ENCODE measurements around the gene ARPC5.
A peak's percentile ranks its signal among the peaks of the same experiment; 100 is the strongest.
"Not testable (repeated sequence)": the region's sequence is repeated elsewhere in the genome, so short reads cannot be mapped to it uniquely, and the experiment has no call there.

The ARPC5 gene

DNA sequence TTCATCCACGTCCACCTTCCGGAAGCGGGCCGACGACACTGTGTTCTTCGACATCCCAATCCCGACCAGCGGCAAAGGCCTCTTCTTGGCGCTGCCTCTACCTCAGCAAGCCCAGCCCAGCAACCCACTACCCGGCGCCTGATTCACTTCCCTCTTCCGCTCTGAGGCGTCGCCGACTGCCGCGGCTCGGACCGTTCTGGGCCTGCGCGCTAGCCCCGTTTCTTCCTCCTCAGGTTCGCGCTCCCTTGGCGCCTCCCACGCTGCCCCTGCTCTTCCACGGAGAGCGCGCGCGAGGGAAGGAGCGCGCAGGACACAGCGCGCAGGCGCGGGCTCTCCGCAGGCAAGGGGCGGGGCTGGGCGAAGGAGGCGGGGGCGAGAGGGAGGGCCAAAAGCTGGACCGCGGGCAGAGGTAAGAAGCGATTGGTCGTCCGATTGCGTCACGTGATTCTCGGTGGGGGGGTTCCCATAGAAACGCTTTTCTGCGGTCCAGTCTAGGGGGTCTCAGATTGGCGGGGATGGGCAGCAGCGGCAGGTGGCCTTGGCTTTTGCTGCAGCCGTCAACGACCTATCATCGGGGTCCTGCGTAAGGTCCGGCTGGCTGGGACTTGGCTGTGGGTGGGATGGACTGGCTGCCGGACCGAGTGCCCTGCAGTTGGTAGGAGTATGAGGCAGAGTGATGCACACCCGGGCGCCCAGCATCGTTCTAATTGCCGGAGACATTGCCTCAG is at the start of gene ARPC5:
ARPC5 (minus strand) TSS at position 178 of the 728 bp plus-strand sequence; CDS start at position 54, 124 bp downstream.
- peak; percentile 92 for DNase-seq (ENCODE audit: low spot score)

DNA sequence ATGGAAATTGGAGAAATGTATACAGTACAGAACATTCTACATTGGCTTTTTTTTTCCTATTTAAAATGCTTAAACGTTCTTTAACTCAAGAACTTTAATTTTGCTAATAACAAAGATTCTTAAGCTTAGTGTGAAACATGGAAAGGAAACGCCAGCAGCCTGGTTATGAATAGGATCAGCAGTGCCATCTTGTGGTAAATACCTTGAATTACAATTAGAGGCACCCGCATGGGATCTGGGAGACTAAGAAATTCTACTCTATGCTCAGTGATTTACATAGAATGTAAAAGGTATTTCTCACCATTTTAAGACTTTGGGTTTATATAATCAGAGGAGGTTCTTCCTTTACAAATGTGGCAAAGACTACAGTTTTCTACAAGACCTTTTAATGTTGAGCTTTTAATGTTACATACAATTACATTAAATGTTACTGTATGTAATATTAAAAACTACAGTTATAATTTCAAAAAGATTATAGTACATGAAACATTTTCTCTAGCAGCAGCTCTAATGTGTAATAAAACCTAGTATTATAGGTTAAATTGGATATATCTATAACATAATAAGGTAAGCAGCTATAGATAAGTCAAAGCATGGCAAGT is 49.6 kb upstream of the ARPC5 start:
- peak; percentile 43 for DNase-seq (ENCODE audit: low spot score)

DNA sequence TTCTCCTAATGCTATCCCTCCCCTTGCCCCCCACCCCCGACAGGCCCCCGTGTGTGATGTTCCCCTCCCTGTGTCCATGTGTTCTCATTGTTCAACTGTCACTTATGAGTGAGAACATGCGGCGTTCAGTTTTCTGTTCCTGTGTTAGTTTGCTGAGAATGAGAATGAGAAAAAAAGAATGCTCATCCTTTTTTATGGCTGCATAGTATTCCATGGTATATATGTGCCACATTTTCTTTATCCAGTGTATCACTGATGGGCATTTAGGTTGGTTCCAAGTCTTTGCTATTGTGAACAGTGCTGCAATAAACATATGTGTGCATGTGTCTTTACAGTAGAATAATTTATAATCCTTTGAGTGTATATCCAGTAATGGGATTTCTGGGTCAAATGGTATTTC is 43.8 kb upstream of the ARPC5 start:
- not testable (repeated sequence) for DNase-seq (ENCODE audit: low spot score)

DNA sequence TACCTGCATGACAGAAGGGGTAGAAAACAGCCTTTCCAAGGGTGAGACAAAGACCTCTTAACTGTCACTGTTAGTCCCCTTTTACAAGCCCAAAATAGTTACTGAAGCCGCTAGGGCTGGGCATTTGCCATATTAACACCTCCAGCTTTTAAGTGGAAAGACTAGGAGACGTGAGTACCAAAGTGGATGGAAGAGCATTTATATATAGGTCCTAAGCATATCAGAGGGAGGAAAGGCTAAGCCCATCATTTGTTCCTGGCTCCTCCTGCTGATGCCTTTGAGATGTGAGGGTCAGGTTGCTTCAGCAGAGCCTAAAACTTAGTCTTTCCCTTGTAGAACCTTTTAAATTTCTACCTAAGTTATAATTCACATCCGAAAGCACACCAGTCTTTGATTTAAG is 43.2 kb upstream of the ARPC5 start:
- no peak for DNase-seq (ENCODE audit: low spot score)

DNA sequence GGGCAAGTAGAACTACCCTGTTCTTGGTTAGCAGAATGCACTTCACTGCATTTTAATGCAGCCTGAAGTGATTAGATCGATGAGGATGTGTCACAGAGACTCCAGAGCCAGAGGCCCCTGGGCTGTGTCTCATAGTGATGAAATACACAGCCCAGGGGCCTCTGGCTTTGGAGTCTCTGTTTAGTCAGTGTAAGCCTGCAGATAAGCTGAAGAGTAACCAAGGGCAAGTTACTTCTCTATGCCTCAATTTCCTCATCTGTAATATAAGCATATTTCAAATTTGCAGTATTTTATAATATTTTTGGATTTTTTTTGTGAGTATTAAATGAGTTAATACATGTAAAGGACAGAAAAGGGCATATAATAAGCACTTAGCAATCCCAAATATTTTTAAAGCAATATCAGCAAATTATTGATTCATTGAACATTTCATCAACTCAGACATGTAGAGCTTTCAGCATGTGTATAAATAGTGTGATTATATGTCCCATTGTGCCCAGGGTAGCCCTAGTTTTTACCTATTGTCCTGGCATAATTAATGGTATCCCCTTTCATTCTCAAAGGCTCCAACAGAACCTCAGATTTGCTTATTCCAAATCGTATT is 41.1 kb upstream of the ARPC5 start:
- peak; percentile 26 for DNase-seq (ENCODE audit: low spot score)

DNA sequence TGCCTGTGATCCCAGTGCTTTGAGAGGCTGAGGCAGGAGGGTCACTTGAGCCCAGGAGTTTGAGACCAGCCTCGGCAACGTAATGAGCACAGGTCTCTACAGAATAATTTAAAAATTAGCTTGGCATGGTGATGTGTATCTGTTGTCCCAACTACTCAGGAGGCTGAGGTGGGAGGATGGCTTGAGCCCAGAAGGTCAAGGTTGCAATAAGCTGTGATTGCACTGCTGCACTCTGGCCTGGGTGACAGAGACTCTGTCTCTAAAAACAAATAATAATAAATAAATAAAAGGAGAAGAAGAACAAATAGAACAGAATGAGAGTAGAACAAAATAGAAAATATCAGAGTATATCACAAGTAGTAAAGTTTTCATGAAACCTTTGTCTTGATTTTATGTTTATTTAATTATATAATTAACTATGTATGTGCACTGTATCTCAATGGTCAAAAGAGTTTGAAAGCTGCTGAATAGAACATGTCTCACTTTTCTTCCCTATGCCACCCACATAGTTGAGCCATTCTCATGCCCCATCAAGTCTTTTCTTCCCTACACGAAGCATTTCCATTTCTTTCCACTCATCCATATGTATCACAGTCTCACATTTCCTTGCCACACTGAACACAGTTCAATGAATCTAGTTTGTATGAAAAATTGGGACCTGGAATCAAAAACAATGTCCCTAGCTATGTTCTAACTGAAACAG is 40.5 kb upstream of the ARPC5 start:
- no peak for DNase-seq (ENCODE audit: low spot score)

DNA sequence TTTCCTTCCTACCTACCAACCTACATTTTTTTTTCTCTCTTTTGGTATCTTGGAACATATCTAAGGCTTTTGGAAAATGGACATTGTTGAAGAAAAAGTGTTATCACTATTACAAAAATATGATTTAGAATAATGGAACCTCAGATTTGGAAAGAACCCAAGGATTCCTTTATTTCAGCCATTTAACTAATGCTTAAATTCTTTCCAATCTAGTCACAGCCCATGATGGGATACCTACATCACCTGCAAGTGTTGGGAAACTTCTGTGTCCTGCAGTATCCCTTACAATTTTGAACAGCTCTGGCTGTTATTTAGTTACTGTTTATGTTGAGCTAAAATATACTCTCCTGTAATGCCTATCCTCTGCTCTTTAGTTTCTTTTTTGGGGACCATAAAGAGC is 39.8 kb upstream of the ARPC5 start:
- DNase-seq (ENCODE audit: low spot score), result no peak

DNA sequence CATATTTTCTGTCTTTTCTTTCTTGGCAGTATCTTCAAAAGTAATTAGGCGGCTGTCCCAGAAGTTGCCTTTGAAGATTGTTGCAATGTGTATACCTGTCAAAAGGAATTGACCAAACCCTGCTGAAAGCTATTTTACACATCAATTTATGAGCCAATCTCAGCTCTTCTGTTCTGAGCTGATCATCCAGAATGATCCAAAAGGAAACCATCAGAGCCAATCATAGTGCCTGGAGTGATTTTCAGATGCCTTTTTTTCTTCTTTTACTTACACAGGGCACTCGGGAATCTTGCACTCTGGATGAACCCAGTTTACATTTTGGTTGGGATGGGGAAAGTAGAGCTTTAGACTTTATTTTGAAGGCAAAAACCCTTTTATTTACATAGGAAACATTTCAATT is 39.3 kb upstream of the ARPC5 start:
- no peak for DNase-seq (ENCODE audit: low spot score)

DNA sequence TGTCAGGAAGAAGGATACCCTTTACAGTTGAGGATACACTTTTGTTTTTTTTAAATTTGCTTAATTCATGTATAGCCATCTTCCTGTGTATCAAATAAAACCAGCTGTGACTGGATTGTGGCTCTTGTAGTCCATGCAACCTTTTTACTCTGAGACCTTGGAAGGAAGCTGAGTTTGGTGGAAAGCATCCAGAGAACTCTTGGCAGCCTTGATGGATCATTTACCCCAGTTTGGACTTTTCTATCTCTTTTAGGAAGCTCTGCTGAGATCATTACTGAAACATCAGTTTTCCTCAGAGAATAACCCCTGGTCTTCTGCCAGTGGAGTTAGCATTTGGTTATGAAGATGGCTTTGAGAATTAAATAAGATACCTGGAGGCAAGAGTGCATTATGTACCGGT is 38.8 kb upstream of the ARPC5 start:
- DNase-seq (ENCODE audit: low spot score), result no peak

DNA sequence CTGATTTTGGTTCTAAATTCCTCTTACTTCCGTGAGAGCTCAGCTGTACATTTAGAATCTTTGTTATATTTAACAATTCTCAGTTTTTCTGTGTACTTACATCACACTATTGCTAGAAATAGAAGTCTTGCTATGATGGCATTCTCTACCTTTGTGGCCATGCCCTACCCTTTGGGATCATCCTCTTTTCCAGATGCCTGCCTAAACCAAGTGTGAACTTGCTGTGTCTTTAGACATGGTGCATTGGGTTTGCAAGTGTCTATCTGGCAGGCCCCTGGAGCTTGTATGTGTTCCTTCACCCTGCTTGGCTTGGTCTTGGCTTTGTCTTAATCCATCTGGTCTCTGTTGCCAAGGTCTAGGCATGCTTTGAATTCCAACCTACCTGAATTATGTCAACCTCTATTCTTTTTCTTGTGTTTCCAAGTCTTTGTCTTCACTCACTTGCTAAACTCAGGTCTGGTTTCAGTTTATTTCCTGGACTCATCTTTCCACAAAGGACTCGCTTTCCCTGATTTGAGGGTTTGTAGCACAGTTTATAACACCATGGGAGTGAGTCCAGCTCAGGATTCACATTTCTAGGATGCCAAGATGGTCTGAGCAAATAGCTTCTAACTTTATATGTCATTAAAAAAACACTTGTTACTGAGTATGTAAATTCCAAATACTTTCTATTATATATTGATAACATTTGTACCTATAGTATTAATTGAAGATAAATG is 38.2 kb upstream of the ARPC5 start:
- no peak for DNase-seq (ENCODE audit: low spot score)

DNA sequence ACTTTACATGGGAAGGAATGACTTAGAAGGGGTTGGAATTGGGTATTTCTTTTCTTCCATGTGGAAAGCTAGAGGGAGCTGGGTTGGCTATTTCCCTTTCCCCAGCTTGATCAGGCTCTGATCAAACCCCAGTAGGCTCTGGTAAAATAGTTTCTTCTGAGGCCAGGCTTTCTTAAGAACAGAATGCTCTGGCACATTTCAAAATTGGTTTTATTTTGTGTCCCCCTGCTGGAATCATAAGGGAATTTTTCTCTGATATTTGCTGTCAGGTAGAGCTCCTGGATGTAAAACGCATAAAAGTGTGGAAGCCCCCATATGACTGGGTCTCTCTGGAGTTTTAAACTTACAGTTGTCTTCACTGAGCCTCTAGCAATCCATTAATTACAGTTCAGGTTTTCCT is 34.6 kb upstream of the ARPC5 start:
- no peak for DNase-seq (ENCODE audit: low spot score)

DNA sequence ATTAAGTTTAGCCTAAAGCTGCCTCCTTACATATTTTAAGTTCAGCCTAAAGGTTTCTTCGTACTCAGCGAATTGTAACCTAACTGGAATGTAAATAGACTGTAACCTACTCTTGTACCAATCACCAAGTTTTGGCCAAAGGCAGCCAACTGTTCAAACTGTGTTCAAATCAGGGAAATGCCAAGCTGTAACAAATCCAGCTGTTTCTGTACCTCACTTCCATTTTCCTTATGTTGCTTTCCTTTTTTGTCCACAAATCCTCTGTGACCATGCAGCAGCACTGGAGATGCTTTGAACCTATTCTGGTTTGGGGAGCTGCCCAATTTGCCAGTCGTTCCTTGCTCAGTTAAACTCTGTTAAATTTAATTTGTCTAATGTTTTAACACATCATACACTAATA is 20.8 kb upstream of the ARPC5 start:
- DNase-seq (ENCODE audit: low spot score), result no peak

DNA sequence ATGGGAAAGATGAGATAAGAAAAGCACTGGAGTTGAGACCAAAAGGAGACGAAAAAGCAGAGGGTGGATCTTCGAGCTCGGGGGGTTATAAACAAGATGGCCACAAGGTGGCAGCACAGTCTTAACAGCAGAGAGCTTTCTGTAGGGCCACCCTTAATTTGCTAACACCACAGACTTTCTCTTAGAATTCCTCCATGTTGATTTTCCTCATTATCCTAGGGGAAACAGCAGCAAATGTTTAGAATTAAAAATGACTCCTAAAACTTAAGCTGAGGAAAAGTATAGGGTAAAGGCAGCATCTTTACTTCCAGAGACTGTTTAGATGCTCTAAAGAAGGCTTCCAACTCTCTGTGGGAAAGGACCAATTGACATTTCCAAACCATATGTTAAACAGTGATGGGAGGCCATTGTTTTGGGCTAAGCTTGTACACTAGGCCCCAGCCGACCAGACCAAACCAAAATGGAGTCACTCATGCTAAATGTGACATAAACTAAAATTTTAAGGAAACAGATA is 20.0 kb upstream of the ARPC5 start:
- peak; percentile 72 for DNase-seq (ENCODE audit: low spot score)

DNA sequence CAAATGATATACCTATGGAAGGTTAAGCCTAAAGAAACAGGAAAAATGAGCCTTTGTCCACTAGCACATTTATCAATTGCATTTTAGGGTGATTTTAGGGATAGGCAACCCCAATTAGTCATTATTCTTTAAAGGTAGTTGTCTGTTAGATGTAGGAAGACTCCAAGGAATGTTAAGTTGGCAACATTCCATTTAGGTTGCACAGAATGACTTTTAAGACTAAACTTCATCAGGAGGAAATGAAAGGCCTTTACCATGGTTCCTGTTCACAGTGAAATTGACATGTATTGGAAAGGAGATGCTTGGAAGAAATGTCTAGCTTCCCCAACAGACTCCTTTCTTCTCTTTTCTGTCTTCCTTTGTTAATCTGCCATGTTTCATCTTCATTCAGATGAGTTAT is 19.1 kb upstream of the ARPC5 start:
- DNase-seq (ENCODE audit: low spot score), result no peak

DNA sequence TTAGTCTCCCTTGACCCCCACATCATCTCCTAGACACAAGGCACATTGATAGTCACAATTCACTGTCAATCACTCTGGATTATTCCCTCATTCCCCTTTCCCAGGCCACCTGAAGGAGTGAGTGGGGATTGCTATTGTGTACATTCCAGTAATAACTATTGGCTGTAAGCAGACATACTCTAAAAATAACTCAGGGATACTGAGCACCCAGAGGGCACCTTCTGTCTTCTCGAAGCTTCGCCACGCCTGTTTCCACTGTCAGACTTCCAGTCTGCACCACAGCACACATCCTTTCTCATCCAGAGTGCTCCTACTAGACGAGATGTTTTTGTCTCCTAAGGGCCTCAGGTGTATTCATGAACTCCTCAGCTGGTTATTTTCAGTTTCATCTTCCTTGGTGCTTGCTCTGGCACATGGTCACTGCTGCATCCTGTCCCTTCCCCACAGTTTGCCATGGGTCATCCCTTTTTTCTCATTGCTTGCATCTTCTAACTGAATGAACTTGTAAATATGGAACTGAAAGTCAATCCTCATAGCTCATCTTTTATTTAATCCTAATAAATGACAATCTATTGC is 18.4 kb upstream of the ARPC5 start:
- no peak for DNase-seq (ENCODE audit: low spot score)

DNA sequence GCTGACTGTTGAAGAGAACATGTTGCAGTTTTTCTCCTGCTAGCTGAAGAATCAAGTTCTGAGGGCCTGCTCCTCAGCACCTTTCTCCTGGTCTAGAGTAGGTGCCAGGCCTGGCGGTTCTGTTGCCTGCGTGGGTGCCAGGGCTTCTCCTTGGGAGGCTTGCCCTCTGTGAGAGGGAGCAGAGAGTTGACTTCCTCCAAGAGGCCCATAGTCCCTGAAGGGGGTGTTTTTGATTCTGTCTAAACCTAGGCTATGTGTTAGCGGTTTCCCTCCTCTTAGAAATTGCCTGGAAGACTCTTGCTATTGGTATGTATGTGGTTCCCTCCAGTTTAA is 17.8 kb upstream of the ARPC5 start:
- DNase-seq (ENCODE audit: low spot score), result no peak

DNA sequence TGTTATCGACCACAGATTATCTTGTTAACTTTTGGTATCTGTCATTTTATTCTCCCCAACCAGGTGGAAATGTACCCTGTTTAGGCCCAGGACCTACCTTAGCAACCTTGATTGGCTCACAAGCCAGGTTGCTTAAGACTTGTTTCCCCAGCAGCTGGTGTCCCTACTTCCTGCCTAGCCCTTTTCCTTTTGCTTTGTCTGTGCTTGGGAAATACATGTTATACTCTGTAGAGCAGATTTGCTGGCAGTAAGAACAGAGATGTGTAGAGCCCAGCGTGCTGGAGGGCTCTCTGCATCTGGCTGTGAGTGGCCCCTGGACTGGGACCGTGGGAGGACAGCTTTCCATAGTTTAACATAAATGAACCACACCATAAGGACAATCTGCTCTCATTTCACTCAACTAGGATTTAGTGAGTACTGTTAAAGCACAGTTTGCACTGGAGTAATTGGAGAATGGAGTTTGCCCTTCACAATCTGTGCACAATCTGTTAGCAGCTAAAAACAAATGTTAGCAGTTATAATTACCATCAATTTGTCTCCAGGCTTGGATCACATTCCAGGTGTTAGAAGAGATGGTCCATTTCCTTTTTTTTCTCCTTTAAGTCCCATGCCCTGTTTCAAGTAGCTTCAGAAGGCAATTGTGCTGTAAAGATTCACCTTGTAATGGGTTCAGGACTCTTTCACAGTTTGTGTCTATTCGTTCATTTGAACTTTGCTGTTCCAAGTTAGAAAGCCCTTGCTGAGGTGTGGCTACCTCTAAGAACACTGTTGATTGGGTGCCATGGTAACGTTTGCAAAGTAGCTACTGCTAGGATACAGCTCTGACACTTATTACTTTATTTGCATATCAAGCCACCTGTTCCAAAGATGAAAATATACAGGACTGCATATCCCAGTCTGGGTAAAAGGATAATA is 17.2 kb upstream of the ARPC5 start, which contains the start of gene APOBEC4:
APOBEC4 (minus strand) TSS at position 770 of the 915 bp plus-strand sequence. CDS start 4,535 bp downstream, outside the sequence.
- no peak for DNase-seq (ENCODE audit: low spot score)

DNA sequence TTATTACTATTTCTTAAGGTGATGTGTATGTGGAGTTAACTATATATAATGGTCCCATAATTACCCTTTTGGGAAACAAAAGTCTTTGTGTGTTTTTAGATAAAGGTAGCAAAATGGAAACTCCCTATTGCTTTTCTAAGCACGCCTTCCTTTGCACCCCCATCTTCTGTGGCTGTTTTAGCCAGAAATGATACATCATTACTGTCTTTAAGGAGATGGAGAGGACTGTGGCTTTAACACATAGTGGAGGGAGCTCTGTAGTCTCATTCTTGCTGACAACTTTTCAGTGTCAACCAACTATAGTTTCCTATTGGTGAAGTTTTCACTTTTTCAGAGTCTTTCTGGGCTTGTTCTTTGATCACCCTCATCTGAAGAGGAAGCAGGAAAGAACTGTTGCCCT is 16.5 kb upstream of the ARPC5 start:
- DNase-seq (ENCODE audit: low spot score), result no peak

DNA sequence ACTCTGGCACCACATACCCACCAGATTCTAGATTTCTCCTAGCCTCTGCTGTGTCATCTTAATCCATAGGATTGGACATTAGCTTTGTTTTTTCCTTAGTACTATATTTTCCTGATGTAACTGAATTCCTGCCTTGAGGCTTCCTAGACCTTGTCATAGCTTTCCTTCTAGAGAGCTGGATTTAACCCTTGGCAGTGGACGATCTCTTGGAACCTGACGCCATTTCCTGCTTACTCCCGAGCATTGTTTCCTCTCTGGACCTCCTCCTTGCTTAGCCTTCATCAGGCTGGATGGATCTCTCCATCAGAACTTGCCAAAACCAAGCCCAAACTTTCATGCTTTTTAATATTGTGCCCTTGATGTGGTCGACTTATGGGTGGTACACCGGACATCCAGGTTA is 16.0 kb upstream of the ARPC5 start:
- no peak for DNase-seq (ENCODE audit: low spot score)

DNA sequence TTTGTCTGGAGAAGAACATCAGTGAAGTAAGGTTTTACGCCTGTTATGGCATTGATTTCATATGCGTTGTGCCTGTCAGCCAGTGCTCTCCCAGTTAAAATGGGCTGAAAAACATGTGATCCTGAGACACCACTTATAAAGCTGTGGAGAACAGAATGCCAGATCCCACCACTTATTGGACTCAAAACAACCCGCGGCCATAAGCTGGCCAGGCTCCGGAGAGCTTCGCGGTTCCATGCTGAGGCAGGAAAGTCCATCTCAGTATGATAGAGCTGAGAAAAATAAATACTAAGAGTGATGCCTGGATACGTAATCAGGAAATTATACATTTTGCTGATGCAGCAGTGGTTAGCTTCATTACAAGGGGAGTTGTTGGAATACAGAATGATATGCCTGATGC is 12.5 kb upstream of the ARPC5 start:
- no peak for DNase-seq (ENCODE audit: low spot score)

DNA sequence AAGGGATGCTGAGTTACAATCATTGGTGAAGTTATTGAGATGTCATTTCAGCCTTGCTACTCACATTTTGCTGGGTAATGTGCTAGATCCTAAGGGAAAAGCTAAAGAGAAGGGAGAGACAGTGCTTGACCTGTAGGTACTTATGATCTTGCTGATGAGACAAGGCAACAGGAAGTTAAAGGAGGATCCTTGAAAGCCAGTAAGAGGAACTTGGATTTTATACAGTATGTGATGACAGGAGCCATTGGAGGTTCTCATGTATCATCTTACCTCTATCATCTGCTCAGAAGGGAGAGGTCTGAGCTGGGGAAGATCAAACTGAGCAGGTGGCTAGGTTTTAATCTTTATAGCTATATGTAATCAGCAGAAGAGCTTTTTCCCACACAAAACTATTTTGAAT is 11.2 kb upstream of the ARPC5 start:
- DNase-seq (ENCODE audit: low spot score), result no peak

Data from hepatic stellate cell (primary cell).